HG03066 (cell line): ENCODE data around the gene FGF22.

Source experiments
- ATAC-seq: cut with Tn5 transposase; IDR thresholded peaks from one replicate; pipeline ENCODE4 v1.9.1; 2021; ENCODE audit warnings: low read depth; ENCODE audit not compliant: unreplicated experiment

The FGF22 gene

DNA sequence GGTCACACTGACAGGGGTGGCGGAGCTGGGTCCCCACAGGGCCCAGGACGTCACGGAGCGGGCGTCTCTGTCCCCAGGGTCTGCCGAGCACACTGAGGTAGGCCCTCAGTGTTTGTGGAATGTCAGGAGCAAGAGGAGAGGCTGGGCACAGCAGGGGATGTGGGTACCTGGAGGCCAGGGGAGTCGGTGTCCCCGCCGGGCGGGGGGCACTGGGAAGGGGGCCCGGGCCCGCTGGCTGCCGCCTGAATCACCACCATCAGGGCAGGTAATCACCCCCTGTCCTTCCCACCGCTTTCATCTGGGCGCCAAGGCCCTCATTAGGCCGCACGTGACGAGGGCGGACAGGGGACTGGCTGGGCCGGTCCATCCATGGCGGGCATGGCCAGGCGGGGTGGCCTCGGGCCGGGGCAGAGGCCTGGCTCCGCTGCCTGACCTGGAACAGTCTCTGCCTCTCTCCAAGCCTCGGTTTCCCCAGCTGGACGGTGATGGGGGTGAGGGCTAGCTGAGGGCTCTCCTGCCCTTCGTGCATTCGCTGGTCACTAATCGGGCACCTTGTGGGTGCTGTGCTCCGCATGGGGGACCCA lies 1.0 kb downstream of the FGF22 start:
- no peak for ATAC-seq

DNA sequence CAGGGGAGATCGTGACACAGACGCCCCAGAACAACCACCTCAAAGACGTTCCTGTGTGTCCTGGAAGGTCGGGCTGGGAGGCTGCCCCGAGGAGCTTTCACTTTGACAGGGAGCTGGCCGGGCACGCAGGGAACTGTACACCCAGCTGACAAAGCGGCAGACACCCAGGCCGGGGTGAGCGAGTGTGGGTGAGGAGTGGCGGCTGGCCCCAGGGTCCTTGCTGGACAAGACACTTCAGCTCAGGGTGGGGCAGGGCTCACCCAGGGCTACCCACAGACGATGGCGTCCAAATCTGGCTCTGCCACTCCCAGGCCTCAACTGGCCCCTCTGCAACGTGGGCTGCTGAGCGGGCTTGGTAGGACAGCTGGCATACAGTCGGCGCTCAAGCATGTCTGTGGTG lies 2.0 kb downstream of the FGF22 start:
- ATAC-seq: no peak

DNA sequence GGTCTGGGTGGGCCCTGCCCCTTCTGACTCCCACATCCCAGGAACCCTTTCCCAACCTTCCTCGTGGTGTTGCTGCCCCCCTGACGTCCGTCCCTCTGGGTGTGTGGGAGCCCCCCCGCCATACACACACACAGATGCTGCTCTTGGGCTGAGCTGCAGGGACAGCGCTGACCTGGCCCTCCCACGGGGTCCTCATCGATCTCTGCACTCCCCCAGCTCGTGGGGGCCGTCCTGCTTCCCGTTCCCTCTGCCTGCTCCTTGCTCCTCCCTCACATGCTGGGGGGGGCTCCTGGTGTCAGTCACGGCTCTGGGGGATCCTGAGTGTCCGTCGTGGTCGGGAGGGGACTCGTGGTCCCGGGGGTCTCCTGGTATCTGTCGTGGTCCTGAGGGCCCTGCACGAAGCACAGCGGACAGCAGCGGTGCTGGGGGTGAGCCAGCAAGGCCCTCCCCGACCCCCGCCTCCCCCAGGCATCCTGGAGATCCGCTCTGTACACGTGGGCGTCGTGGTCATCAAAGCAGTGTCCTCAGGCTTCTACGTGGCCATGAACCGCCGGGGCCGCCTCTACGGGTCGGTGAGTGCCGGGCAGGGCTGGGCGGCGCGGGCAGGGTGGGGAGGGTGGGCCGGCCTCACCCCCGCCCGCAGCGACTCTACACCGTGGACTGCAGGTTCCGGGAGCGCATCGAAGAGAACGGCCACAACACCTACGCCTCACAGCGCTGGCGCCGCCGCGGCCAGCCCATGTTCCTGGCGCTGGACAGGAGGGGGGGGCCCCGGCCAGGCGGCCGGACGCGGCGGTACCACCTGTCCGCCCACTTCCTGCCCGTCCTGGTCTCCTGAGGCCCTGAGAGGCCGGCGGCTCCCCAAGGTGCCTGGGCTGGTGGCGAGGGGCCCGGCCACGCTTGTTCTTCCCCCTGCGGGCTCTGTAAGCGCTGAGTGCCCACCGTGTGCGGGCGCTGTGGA lies 3.4 kb downstream of the FGF22 start:
- ATAC-seq: no peak

- ATAC-seq: no peak
Measured at GRCh38 chr19:643736-644135, 4.1 kb downstream of the FGF22 start.

DNA sequence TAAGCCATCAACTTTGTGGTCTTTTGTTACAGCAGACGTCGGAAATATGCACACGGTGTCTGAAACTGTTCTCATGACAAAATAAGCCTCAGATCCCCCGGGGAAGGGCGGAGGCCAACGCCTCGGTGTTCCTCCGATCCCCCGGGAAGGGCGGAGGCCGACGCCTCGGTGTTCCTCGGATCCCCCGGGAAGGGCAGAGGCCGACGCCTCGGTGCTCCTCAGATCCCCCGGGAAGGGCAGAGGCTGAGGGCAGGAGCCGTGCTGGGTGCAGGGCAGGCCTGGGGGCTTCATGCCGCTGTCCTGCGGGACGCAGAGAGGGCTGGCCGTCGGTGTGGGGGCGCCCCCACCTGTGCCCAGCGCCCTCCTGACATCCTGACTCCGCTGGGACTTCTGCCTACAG lies 4.7 kb downstream of the FGF22 start:
- no peak for ATAC-seq

DNA sequence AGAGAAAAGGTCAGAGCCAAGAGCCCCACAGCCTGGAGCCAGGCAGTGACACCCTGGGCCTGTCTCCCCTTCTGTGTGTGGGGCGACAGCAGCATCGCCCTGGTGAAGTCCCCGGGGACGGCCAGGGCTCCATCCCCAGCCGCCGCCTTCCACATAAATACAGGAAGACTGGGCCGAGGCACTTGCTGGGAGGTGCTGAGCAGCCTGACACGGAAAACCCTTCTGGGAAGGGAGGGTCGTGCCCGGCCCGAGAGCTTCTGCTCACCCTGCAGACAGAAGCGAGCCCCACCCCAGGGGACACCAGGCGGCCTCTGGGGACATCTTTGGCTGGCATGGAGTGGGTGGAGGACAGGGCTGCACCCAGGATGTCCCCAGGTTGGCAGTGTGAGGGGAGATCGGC lies 5.1 kb downstream of the FGF22 start:
- no peak for ATAC-seq

DNA sequence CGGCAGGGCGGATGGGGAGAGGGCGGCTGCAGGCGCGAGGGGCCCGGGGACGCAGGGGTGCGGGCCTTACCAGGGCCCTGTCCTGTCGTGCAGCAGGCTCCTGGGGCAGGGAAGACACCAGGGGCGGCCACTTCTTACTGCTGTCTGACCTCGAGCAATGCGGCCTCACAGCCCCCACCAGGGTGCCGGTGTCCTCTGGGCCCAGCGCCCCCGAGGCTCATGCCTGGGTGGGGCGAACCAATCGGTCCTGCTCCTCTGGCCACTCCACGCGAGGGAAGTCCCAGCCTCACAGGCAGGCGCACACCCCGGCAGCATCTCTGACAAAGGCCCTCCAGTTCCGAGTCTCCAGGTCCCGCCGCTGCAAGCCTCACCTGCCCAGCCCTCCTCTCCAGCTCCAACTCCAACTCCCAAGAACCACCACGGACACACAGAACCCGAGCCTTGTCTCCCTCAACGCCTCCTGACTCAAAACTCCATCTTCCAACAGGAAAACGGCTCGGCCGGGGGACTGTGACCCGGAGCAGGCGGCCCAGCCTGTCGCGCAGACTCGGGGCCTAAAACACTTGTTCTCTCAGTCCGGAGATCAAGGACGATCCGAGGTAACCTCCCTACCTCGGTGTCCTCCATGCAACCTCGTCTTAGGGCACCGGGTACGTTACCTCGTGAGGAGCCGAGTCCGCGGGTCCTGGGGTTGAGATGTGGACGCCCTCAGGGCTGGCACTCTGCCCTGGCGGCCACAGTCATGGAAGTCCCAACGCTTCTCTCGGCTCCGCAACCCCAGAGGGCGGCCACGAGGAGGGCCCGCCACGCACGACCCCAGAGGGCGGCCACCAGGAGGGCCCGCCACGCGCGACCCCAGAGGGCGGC lies 6.5 kb downstream of the FGF22 start:
- ATAC-seq: no peak

DNA sequence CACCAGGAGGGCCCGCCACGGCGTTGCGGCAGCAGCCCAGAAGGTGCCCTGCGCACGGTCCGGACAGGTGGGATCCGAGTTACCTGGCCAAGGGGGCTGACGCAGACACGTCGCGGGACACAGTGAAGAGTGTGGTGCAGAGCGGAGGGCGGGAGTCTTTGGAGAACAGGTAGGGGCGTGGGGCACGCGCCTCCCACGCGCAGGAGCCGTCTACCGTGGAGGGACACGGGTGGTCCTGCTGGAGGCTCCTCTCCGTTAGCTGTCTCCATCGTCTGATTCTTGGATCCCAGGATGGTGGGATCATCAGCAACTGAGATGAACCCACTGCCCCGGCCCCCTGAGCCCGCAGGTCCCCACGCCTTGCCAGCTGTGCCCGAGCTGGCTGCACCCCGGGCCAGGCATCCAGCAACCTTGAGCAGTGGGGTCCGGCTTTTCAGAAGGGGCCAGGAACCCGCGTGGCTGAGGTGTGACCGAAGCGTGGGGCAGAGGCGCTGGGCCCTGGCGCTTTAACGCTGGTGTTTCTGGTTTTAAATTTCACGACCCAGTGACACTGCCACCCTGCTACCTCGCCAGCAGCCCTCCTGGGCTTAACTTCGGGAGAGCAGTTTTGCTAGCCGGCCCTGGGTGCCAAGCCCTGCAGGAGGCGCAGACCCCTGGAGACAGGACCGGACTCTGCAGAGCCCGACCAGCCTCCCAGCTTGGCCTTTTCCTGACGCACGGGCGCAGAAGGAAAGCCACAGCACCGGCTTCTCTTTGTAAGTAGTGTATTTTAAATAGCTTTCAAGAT lies 7.3 kb downstream of the FGF22 start:
- no peak for ATAC-seq

DNA sequence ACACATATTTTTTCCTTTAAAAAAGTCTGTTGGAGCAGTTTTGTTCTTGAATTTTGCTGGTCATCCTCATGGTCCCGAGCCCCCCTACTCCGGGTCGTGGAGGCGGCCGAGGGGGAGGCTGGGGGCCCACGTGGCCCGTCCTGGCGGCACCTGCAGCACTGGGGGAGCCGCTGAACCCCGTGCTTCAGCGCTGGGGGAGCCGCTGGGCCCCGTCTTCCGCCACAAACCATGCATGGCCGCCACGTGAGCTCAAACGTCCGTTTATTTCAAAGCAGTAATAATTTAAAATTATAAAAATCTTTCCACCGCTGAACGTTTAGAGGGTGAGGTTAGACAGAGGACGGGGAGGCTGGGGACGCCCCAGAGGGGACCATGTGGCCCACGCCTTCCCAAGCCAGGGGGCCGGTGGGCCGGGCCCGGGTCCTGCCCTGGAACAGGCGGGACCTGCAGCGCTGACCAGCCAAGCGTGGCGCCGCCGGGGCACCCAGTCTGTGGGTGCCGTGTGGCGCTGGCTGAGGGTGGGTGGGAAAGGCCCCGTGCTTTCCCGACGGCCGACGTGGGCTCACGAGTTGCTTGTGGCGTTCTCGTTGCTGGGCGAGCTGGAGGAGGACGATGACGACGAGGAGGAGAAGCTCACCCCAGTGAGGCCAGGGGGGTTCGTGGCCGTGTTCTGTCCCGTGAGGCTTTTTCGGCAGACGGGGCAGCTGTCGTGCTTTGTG lies 8.0 kb downstream of the FGF22 start:
- ATAC-seq: no peak

- no peak for ATAC-seq
Measured at GRCh38 chr19:648305-648704, 8.6 kb downstream of the FGF22 start.

GRCh38 chr19:648904-649801 lies 9.5 kb downstream of the FGF22 start:
- no peak for ATAC-seq

DNA sequence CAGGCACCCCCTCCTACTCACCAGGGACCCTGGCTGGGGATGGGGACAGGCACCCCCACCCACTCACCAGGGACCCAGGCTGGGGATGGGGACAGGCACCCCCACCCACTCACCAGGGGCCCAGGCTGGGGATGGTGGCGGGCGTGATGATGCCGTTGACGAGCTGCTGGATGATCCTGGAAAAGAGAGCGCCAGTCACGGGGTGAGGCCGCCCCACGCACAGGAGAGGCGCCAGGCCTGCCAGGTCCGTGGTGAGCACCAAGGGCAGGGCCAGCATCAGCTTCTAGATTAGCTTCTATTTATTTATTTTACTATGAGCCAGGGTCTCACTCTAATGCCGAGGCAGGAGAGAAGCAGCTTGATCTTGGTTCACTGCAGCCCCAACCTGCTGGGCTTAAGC lies 10.4 kb downstream of the FGF22 start:
- ATAC-seq: no peak

DNA sequence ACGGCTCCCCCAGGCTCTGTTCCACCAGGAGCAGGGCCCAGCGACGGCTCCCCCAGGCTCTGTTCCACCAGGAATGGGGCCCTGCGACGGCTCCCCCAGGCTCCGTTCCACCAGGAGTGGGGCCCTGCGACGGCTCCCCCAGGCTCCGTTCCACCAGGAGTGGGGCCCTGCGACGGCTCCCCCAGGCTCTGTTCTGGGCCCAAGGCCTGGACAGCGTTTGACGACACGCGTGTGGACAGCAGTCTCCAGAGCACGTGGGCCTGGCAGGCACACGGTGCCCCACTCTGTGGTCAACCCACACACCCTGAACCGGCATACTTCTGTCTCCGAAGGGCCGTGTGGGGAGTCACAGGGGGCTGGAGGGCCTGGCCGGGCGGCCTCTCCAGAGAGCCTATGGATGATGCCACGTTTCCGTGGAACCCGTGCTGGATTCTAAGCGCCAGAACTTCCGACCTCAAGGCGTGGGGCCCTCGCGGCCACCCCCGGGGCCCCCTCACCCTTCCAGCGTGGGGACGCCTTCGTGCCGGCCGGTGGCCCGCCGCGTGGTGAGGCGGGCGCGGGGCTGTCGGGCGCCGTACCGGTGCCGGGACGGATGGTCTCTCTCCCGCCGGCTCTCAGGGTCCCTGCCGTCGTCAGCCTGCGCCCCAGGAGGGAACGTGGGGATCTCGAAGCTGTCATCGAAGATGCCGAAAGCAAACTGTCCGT lies 11.6 kb downstream of the FGF22 start:
- ATAC-seq: no peak

DNA sequence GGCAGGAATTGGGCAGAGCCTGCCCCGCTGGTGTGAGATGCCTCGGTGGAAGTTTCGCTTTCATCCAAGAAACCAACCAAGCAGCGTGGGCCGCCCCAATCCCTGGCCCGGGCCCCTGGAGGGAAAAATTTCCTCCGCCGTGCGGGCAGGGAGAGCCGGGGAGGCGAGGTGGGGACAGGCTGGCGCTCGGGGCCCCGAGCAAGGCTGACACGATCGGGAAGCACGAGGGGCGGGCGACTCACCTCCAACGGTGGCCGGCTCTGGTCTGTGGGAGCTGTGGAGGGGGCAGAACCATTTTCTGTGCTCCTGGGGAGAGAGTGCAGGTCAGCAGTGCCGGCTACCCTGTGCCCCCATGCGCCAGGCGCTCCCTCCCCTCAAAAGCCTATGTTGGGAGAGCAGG lies 12.3 kb downstream of the FGF22 start:
- no peak for ATAC-seq

DNA sequence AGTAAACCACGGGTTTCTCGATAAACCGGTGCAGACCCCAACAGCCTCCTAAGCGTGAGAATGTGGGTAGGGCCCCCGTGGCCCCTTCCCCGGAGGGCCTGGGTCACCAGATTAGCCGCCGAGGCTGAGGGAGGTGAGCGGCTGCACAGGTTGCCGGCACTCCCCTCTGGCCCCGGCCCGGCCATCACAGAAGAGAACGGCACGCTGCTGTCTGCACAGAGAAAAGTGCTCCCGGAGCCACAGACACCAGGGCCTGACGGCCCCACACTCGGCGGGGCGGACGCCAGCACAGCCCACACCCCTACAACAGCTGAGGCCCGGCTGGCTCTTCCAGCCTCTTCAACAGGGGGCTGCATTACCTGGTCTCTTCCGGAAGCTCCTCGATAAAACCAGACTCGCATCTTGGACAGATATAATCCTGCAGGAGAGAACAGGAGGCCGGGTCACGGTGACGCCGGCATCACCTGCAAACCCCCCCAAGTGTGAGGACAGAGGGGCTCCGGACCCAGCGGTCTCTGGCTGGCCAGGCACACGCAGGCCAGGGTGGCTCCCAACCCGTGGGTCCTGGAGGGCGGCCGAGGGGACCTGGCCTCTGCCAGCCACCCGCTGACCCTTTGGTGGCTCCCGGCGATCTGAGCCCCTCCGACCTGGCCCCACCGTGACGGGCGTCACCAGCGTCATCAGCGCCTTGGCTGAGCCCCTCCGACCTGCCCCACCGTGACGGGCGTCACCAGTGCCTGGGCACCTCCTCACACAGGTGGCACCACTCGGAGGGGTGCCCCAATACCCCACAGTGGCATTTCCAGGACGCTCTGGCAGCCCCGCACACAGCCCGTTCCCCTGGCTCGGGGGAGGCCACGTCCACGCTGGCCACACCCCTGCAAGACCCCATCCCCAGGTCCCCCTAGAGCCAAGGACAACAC lies 13.0 kb downstream of the FGF22 start:
- no peak for ATAC-seq

DNA sequence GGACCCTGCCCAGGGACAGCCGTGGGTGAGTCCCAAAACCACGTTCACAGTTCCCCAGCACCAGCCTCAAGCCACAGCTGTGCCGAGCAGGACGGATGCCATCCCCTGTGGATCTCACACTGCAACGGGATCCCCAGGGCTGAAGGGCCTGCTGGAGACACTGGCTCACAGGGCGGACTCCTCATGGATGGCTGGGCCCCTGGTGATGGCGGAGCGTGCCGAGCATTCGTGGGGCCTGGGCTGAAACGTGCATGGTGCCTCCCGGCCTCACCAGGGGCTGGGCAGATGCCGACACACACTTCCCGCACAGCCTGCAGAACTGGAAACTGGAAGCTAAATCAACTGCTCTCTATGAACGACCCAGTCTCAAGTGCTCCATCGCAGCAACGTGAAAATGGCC lies 13.7 kb downstream of the FGF22 start:
- ATAC-seq: no peak

DNA sequence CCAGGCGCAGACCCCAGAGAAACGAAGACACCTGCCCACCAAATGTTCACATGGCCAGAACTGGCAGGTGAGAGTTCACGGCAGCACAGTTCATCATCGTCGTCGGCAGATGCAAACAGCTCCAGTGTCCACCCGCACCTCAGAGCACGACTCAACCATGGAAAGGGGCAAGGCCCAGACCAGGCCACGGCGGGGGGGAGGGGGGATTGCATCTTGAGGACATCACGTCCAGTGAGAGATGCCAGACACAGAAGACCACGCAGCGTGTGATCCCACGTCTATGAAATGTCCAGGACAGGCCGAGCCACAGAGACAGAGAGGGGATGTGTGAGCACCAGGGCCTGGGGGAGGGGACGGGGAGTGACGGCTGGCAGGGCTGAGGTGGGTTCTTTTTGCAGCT lies 16.0 kb downstream of the FGF22 start:
- no peak for ATAC-seq
